Measurements from ENCODE around the gene ZCCHC14. TPM values are rescaled to one million over a fixed set of nuclear protein-coding genes. Genes with fewer than 3 reads are reported as not detected.

Gene ZCCHC14
- total and polyA plus RNA-seq, 10 of the 15 experiments (the other 5 are each of a cell fraction or from before 2014, with no cell fraction given): 0.02 to 0.26 (median 0.05) TPM; not detected in 3

GRCh38 chr16:87366930-87367329 is 125.9 kb downstream of the ZCCHC14 start (continued):
- TF ChIP-seq E2F8 (IDR thresholded peaks at IDR 0.05; ENCODE audit: low read depth, partially characterized antibody) (no peak), FOXM1 (IDR thresholded peaks at IDR 0.05; ENCODE audit: low read depth, low read length) (no peak), SPI1 (IDR thresholded peaks at IDR 0.05; ENCODE audit: borderline replicate concordance, insufficient read depth, low read depth, low read length) (no peak), SREBF2 (IDR thresholded peaks at IDR 0.05; ENCODE audit: low read length) (no peak), ATF7 (IDR thresholded peaks at IDR 0.05; ENCODE audit: low read depth) (no peak), ZNF622 (IDR thresholded peaks at IDR 0.05) (no peak), SIX5 (IDR thresholded peaks at IDR 0.05; ENCODE audit: low read depth, low read length, severe bottlenecking) (no peak), RUNX3 (IDR thresholded peaks at IDR 0.05; ENCODE audit: low read length) (no peak), BRCA1 (IDR thresholded peaks at IDR 0.05; ENCODE audit: low read depth, low read length) (no peak), WRNIP1 (IDR thresholded peaks at IDR 0.05; ENCODE audit: borderline replicate concordance, low read depth, low read length) (no peak)

GRCh38 chr16:87366288-87366687 is 126.5 kb downstream of the ZCCHC14 start:
- POLR2A ChIA-PET: no interaction called here
- no peak for TF ChIP-seq SPI1 (IDR thresholded peaks at IDR 0.05; ENCODE audit: borderline replicate concordance, insufficient read depth, low read depth, low read length)
- TF ChIP-seq MYB (IDR thresholded peaks at IDR 0.05; ENCODE audit: borderline replicate concordance, low read depth, low read length): no peak
- no peak for TF ChIP-seq MAX (IDR thresholded peaks at IDR 0.05; ENCODE audit: low read depth, low read length)
- TF ChIP-seq ZNF592 (IDR thresholded peaks at IDR 0.05): no peak
- no peak for TF ChIP-seq LARP7 (IDR thresholded peaks at IDR 0.05)
- TF ChIP-seq NRF1 (conservative IDR thresholded peaks at IDR 0.05; ENCODE audit: low read depth, low read length): no peak
- TF ChIP-seq ZNF217 (IDR thresholded peaks at IDR 0.05): no peak
- no peak for TF ChIP-seq TCF3 (IDR thresholded peaks at IDR 0.05; ENCODE audit: borderline replicate concordance, insufficient read depth, low read depth, low read length)
- TF ChIP-seq BMI1 (IDR thresholded peaks at IDR 0.05; ENCODE audit: borderline replicate concordance): no peak
- TF ChIP-seq ZNF622 (IDR thresholded peaks at IDR 0.05): no peak

More at GRCh38 chr16:87366288-87366687, 126.5 kb downstream of the ZCCHC14 start:
- Histone ChIP-seq H3K9me3 (replicated peaks; ENCODE audit: control insufficient read depth, insufficient read depth, low read length) (no peaks in the 10 kb centered on the region), H3K4me3 (no peak overlapping the region), H3K27ac (ENCODE audit: control insufficient read depth, insufficient read depth) (no peak overlapping the region), H3K36me3 (ENCODE audit: control insufficient read depth in 2 of 2, insufficient read depth in 2 of 2, low read length in 1 of 2) (peaks cover 5 to 8% of the 10 kb centered on the region in 2 experiments), H3K79me2 (ENCODE audit: control insufficient read depth, insufficient read depth, low read length) (peaks cover 4% of the 10 kb centered on the region), H2AFZ (ENCODE audit: control insufficient read depth, low read depth, low read length) (no peak overlapping the region), H3K4me1 (ENCODE audit: control insufficient read depth, insufficient read depth, low read length) (no peaks in the 10 kb centered on the region), H3K4me2 (ENCODE audit: control insufficient read depth, insufficient read depth) (no peak overlapping the region), H4K20me1 (ENCODE audit: control insufficient read depth, insufficient read depth) (no peaks in the 10 kb centered on the region), H3K27me3 (replicated peaks in 1 of 2; ENCODE audit: control insufficient read depth in 2 of 2, insufficient read depth in 2 of 2, low read length in 1 of 2) (no peaks in the 10 kb centered on the region), H3K9ac (ENCODE audit: control insufficient read depth, insufficient read depth, low read length) (no peak overlapping the region)
- RAD21 ChIA-PET (ENCODE audit: unreplicated experiment): interaction anchor here (1.0 kb wide), 1 partner anchor 18 kb away, joined by 3 read pairs; the partner anchor contains the start of gene FBXO31
- DNase-seq (ENCODE audit: low read depth, low spot score): no peak
- in situ Hi-C loops (cut with MboI): no loop called here
- no TSS peak for BruUV-seq (replicated peaks)
- CTCF ChIA-PET: no interaction called here
- 53% methylated on average over 4 of the region's 4 CpGs for WGBS (ENCODE audit: insufficient coverage, insufficient replicate concordance, low lambda C conversion rate, missing lambda C conversion rate)
- no peak for FAIRE-seq
- no peak for ATAC-seq
- SMC1A ChIA-PET (ENCODE audit: uncharacterized antibody, unreplicated experiment): no interaction called here
- intact Hi-C loops (cut with micrococcal nuclease; ENCODE audit: unreplicated experiment): no loop called here
